GM23338 (cell line): ENCODE measurements around the gene BACE2. TPM values are rescaled to one million over a fixed set of nuclear protein-coding genes. Genes with fewer than 3 reads are reported as not detected.

ENCODE experiments used
- ATAC-seq: fragments of 200-7000 bp; cut with Tn5 transposase; 3 replicates; pipeline ENCODE4 v1.9.1; 2020
- DNase-seq: peaks from one replicate; pipeline ENCODE4 v3.0.0-alpha.2; 2015; ENCODE audit warnings: low spot score
- H2AFZ ChIP-seq: fragments of 200-600 bp; sonication (generic); 2 replicates; pipeline ENCODE4 v1.8.0; 2016; ENCODE audit warnings: antibody characterized with exemption, mild to moderate bottlenecking, moderate library complexity
- H3F3A ChIP-seq: fragments of 200-600 bp; sonication (generic); replicated peaks from 2 replicates; pipeline ENCODE4 v1.8.0; 2017; ENCODE audit warnings: antibody characterized with exemption, mixed run types, low read depth
- H3K27ac ChIP-seq: fragments of 200-600 bp; sonication (generic); 2 replicates; pipeline ENCODE4 v1.6.1; 2016; ENCODE audit warnings: low read depth
- H3K27me3 ChIP-seq: fragments of 200-600 bp; sonication (generic); 2 replicates; pipeline ENCODE4 v1.8.0; 2016; ENCODE audit warnings: mild to moderate bottlenecking, mixed run types, moderate library complexity; ENCODE audit not compliant: insufficient read depth
- H3K36me3 ChIP-seq: fragments of 200-600 bp; sonication (generic); 2 replicates; pipeline ENCODE4 v1.8.0; 2016; ENCODE audit warnings: mild to moderate bottlenecking; ENCODE audit not compliant: insufficient read depth
- H3K4me1 ChIP-seq: fragments of 200-600 bp; sonication (generic); 2 replicates; pipeline ENCODE4 v1.8.0; 2016; ENCODE audit warnings: mild to moderate bottlenecking, moderate library complexity; ENCODE audit not compliant: insufficient read depth
- H3K4me2 ChIP-seq: fragments of 200-600 bp; sonication (generic); 2 replicates; pipeline ENCODE4 v1.7.1; 2017; ENCODE audit warnings: mixed run types
- H3K4me3 ChIP-seq: fragments of 200-600 bp; sonication (generic); 2 replicates; pipeline ENCODE4 v1.6.1; 2016; ENCODE audit warnings: mixed run types
- H3K79me2 ChIP-seq: fragments of 200-600 bp; sonication (generic); replicated peaks from 2 replicates; pipeline ENCODE4 v1.8.0; 2017; ENCODE audit warnings: mild to moderate bottlenecking; ENCODE audit not compliant: insufficient read depth
- H3K9me2 ChIP-seq: fragments of 200-600 bp; sonication (generic); 2 replicates; pipeline ENCODE4 v1.8.0; 2017; ENCODE audit not compliant: insufficient read depth
- H4K20me1 ChIP-seq: fragments of 200-600 bp; sonication (generic); replicated peaks from 2 replicates; pipeline ENCODE4 v1.8.0; 2017; ENCODE audit warnings: mild to moderate bottlenecking; ENCODE audit not compliant: insufficient read depth
- H3K27ac Mint-ChIP-seq: 2 replicates; pipeline ENCODE4 v1.8.0; 2020; ENCODE audit warnings: inconsistent platforms, mild to moderate bottlenecking, moderate library complexity, mixed read lengths
- H3K27me3 Mint-ChIP-seq: 3 replicates; pipeline ENCODE4 v1.8.0; 2022; ENCODE audit warnings: low read depth, mild to moderate bottlenecking, moderate library complexity, mixed read lengths, inconsistent platforms; ENCODE audit not compliant: insufficient read depth, poor library complexity
- H3K36me3 Mint-ChIP-seq: 3 replicates; pipeline ENCODE4 v1.8.0; 2021; ENCODE audit warnings: low read depth, mild to moderate bottlenecking, inconsistent platforms, moderate library complexity, mixed read lengths
- H3K4me1 Mint-ChIP-seq: 3 replicates; pipeline ENCODE4 v1.8.0; 2020; ENCODE audit warnings: mild to moderate bottlenecking, inconsistent platforms, mixed read lengths
- H3K4me3 Mint-ChIP-seq: 3 replicates; pipeline ENCODE4 v1.8.0; 2021; ENCODE audit warnings: moderate library complexity, mild to moderate bottlenecking, inconsistent platforms, mixed read lengths
- H3K9me3 Mint-ChIP-seq: 3 replicates; pipeline ENCODE4 v1.8.0; 2020; ENCODE audit warnings: moderate library complexity, mild to moderate bottlenecking, inconsistent platforms, mixed read lengths
- CREB1 ChIP-seq: fragments of 250-450 bp; sonication (Bioruptor Pico); IDR thresholded peaks from 2 replicates; pipeline ENCODE4 v1.5.0; 2020; ENCODE audit warnings: low read depth, mild to moderate bottlenecking, moderate library complexity
- EZH2 ChIP-seq: fragments of 200-600 bp; sonication (generic); IDR thresholded peaks from one replicate; pipeline ENCODE4 v1.8.0; 2017; ENCODE audit warnings: antibody characterized with exemption, mild to moderate bottlenecking, low read depth; ENCODE audit not compliant: unreplicated experiment
- EZH2phosphoT487 ChIP-seq: fragments of 200-600 bp; sonication (generic); IDR thresholded peaks from one replicate; pipeline ENCODE4 v1.8.1; 2018; ENCODE audit warnings: antibody characterized with exemption; ENCODE audit not compliant: unreplicated experiment
- STAT1 ChIP-seq: IDR thresholded peaks from one replicate; pipeline ENCODE4 v1.6.1; 2016; ENCODE audit warnings: antibody characterized with exemption; ENCODE audit not compliant: unreplicated experiment
- ZNF114 ChIP-seq: fragments of 250-450 bp; sonication (Bioruptor Pico); IDR thresholded peaks from 2 replicates; pipeline ENCODE4 v1.5.0; 2020; ENCODE audit warnings: mild to moderate bottlenecking, moderate library complexity
- ZNF462 ChIP-seq: fragments of 250-450 bp; sonication (Bioruptor Pico); IDR thresholded peaks from 2 replicates; pipeline ENCODE4 v1.5.0; 2020; ENCODE audit warnings: mild to moderate bottlenecking, moderate library complexity
- polyA plus RNA-seq: library from polyadenylated mRNA; unstranded; fragments of >200 nt; fragmentation: Nextera tagmentation; extraction: Ambion mirVana; gene quantifications from 2 replicates; pipeline ENCODE4 v1.2.1, GENCODE V29; 2016
- total RNA-seq: library from RNA; depleted of rRNA; stranded (reverse); fragments of >200 nt; shearing (Covaris generic); gene quantifications from 2 replicates; pipeline ENCODE4 v1.2.3, GENCODE V29; 2014

Gene BACE2
- total and polyA plus RNA-seq, 2 experiments from 2014 or later: 3.5 to 6.8 TPM

GRCh38 chr21:41258617-41259016 is 90.7 kb downstream of the BACE2 start:
- no peak for DNase-seq
- Histone ChIP-seq H3K27ac (no peak overlapping the region), H2AFZ (no peak overlapping the region), H4K20me1 (no peaks in the 10 kb centered on the region; the same call in 1 of the 2 replicates), H3K27me3 (no peaks in the 10 kb centered on the region), H3K9me2 (no peaks in the 10 kb centered on the region), H3K4me1 (no peaks in the 10 kb centered on the region), H3K4me2 (no peak overlapping the region), H3K36me3 (no peaks in the 10 kb centered on the region), H3K4me3 (no peak overlapping the region), H3F3A (no peaks in the 10 kb centered on the region), H3K79me2 (no peaks in the 10 kb centered on the region)
- Mint-ChIP-seq H3K27ac (no peak overlapping the region), H3K4me3 (no peak overlapping the region), H3K36me3 (peaks cover 27% of the 10 kb centered on the region), H3K27me3 (no peaks in the 10 kb centered on the region), H3K9me3 (peaks cover 19% of the 10 kb centered on the region), H3K4me1 (no peaks in the 10 kb centered on the region)
- no peak for ATAC-seq
- no peak for TF ChIP-seq ZNF462
- TF ChIP-seq EZH2phosphoT487: no peak
- no peak for TF ChIP-seq CREB1 (CRISPR knock-in tag)
- TF ChIP-seq STAT1: no peak
- TF ChIP-seq EZH2: no peak

GRCh38 chr21:41260428-41260827 is 92.5 kb downstream of the BACE2 start:
- H3F3A ChIP-seq: no peaks in the 10 kb centered on the region
- no peak overlapping the region for H3K4me2 ChIP-seq
- no peaks in the 10 kb centered on the region for H3K27me3 Mint-ChIP-seq
- H3K36me3 Mint-ChIP-seq: peaks cover 12% of the 10 kb centered on the region
- H3K4me3 ChIP-seq: no peak overlapping the region
- no peaks in the 10 kb centered on the region for H3K4me1 Mint-ChIP-seq
- no peaks in the 10 kb centered on the region for H3K27me3 ChIP-seq
- DNase-seq (no peak), ATAC-seq (no peak)
- H3K36me3 ChIP-seq: no peaks in the 10 kb centered on the region
- H3K9me2 ChIP-seq: no peaks in the 10 kb centered on the region
- peaks cover 9% of the 10 kb centered on the region; the same call in 2 of the 3 replicates for H3K9me3 Mint-ChIP-seq
- no peak overlapping the region for H3K27ac ChIP-seq
- H3K4me1 ChIP-seq: no peaks in the 10 kb centered on the region
- no peaks in the 10 kb centered on the region for H3K79me2 ChIP-seq
- no peak overlapping the region for H2AFZ ChIP-seq
- no peak overlapping the region for H3K4me3 Mint-ChIP-seq
- no peak overlapping the region for H3K27ac Mint-ChIP-seq
- H4K20me1 ChIP-seq: no peaks in the 10 kb centered on the region; the same call in 1 of the 2 replicates
- no peak for TF ChIP-seq ZNF462
- TF ChIP-seq ZNF114: no peak
